Karpas-422 (cell line): Measurements from ENCODE around the gene THY1. TPM values are rescaled to one million over a fixed set of nuclear protein-coding genes. Genes with fewer than 3 reads are reported as not detected.

ENCODE experiments used
- DNase-seq: peaks from one replicate; pipeline ENCODE4 v3.0.0-alpha.2; 2015
- H2AFZ ChIP-seq: fragments of 200-600 bp; sonication (generic); 2 replicates; pipeline ENCODE4 v1.6.1; 2014; ENCODE audit warnings: antibody characterized with exemption, low read length, mixed read lengths
- H3K27ac ChIP-seq: fragments of 200-600 bp; sonication (generic); 2 replicates; pipeline ENCODE4 v1.5.1; 2014; ENCODE audit warnings: mild to moderate bottlenecking, low read length, moderate library complexity
- H3K27me3 ChIP-seq: fragments of 200-600 bp; sonication (generic); 2 replicates; pipeline ENCODE4 v1.6.1; 2014; ENCODE audit warnings: low read length, mixed read lengths
- H3K36me3 ChIP-seq: fragments of 200-600 bp; sonication (generic); 2 replicates; pipeline ENCODE4 v1.6.1; 2014; ENCODE audit warnings: low read length, mixed read lengths; ENCODE audit not compliant: insufficient read depth
- H3K4me1 ChIP-seq: fragments of 200-600 bp; sonication (generic); 2 replicates; pipeline ENCODE4 v1.6.1; 2014; ENCODE audit warnings: mild to moderate bottlenecking, low read length, mixed read lengths
- H3K4me2 ChIP-seq: fragments of 200-600 bp; sonication (generic); 2 replicates; pipeline ENCODE4 v1.6.1; 2014; ENCODE audit warnings: low read length, low read depth, mild to moderate bottlenecking; ENCODE audit not compliant: poor library complexity, severe bottlenecking
- H3K4me3 ChIP-seq: fragments of 200-600 bp; sonication (generic); 2 replicates; pipeline ENCODE4 v1.5.1; 2014; ENCODE audit warnings: mild to moderate bottlenecking, antibody characterized with exemption, low read length, mixed read lengths
- H3K79me2 ChIP-seq: fragments of 200-600 bp; sonication (generic); 2 replicates; pipeline ENCODE4 v1.6.1; 2014; ENCODE audit warnings: mild to moderate bottlenecking, low read length, mixed read lengths
- H3K9ac ChIP-seq: fragments of 200-600 bp; sonication (generic); 2 replicates; pipeline ENCODE4 v1.6.0; 2014; ENCODE audit warnings: low read length
- H3K9me2 ChIP-seq: fragments of 200-600 bp; sonication (generic), shearing (Covaris generic); replicated peaks from 2 replicates; pipeline ENCODE4 v1.6.0; 2014; ENCODE audit warnings: mild to moderate bottlenecking, low read length, moderate library complexity; ENCODE audit not compliant: insufficient read depth
- H3K9me3 ChIP-seq: fragments of 300-700, 200-600 bp; sonication (generic); 2 replicates; pipeline ENCODE4 v1.6.1; 2014; ENCODE audit warnings: low read length, mixed read lengths
- H4K20me1 ChIP-seq: fragments of 200-600 bp; sonication (generic); 2 replicates; pipeline ENCODE4 v1.6.1; 2014; ENCODE audit warnings: mild to moderate bottlenecking, antibody characterized with exemption, low read length, low read depth; ENCODE audit not compliant: insufficient read depth
- total RNA-seq: library from RNA; depleted of rRNA; stranded (reverse); fragments of >200 nt; shearing (Covaris generic); gene quantifications from 2 replicates; pipeline ENCODE4 v1.2.3, GENCODE V29; 2014; ENCODE audit warnings: low replicate concordance

Gene THY1
- total RNA-seq, 1 experiment from 2014 or later = not detected

- H4K20me1 ChIP-seq = no peaks in the 10 kb centered on the region
- H3K27me3 ChIP-seq = no peaks in the 10 kb centered on the region
- no peak overlapping the region for H2AFZ ChIP-seq
- H3K9ac ChIP-seq = no peak overlapping the region
- H3K4me3 ChIP-seq = no peak overlapping the region
- peaks cover 87% of the 10 kb centered on the region for H3K4me1 ChIP-seq
- no peaks in the 10 kb centered on the region for H3K36me3 ChIP-seq
- no peak overlapping the region for H3K4me2 ChIP-seq
- no peaks in the 10 kb centered on the region for H3K9me3 ChIP-seq
- no peaks in the 10 kb centered on the region for H3K79me2 ChIP-seq
- no peaks in the 10 kb centered on the region for H3K9me2 ChIP-seq
- 0 out of 2 replicates have a peak overlapping the region, but pooled peaks have one; percentile 13 for H3K27ac ChIP-seq
- no peak for DNase-seq
These were observed 46.6 kb downstream of the THY1 start for GRCh38 chr11:119376197-119376847.

GRCh38 chr11:119375337-119376196 lies 47.4 kb downstream of the THY1 start:
- H3K27ac ChIP-seq = peak overlapping the region; percentile 30; the same call in 1 of the 2 replicates
- peaks cover 88% of the 10 kb centered on the region for H3K4me1 ChIP-seq
- DNase-seq = no peak
- H3K9me3 ChIP-seq = no peaks in the 10 kb centered on the region
- no peaks in the 10 kb centered on the region for H3K27me3 ChIP-seq
- no peaks in the 10 kb centered on the region for H3K36me3 ChIP-seq
- no peak overlapping the region for H2AFZ ChIP-seq
- H4K20me1 ChIP-seq = no peaks in the 10 kb centered on the region
- no peak overlapping the region for H3K9ac ChIP-seq
- H3K4me3 ChIP-seq = no peak overlapping the region
- H3K4me2 ChIP-seq = no peak overlapping the region
- H3K79me2 ChIP-seq = no peaks in the 10 kb centered on the region
- H3K9me2 ChIP-seq = no peaks in the 10 kb centered on the region

GRCh38 chr11:119374632-119375336 lies 48.2 kb downstream of the THY1 start:
- Histone ChIP-seq H2AFZ (no peak overlapping the region), H3K9me3 (no peaks in the 10 kb centered on the region), H3K9me2 (no peaks in the 10 kb centered on the region), H3K4me2 (no peak overlapping the region), H3K27ac (peak overlapping the region; percentile 30; the same call in 1 of the 2 replicates), H3K36me3 (no peaks in the 10 kb centered on the region), H3K4me1 (peaks cover 91% of the 10 kb centered on the region), H3K79me2 (no peaks in the 10 kb centered on the region), H4K20me1 (no peaks in the 10 kb centered on the region), H3K27me3 (no peaks in the 10 kb centered on the region), H3K4me3 (no peak overlapping the region), H3K9ac (no peak overlapping the region)
- no peak for DNase-seq

- H3K4me3 ChIP-seq = no peak overlapping the region
- 0 out of 2 replicates have a peak overlapping the region, but pooled peaks have one; percentile 27 for H3K9ac ChIP-seq
- H3K9me2 ChIP-seq = no peaks in the 10 kb centered on the region
- H2AFZ ChIP-seq = no peak overlapping the region
- no peaks in the 10 kb centered on the region for H3K9me3 ChIP-seq
- H3K27me3 ChIP-seq = no peaks in the 10 kb centered on the region
- peaks cover 4% of the 10 kb centered on the region; the same call in 1 of the 2 replicates for H3K79me2 ChIP-seq
- H4K20me1 ChIP-seq = no peaks in the 10 kb centered on the region
- DNase-seq = peak; percentile 74
- H3K4me2 ChIP-seq = no peak overlapping the region
- peaks cover 93% of the 10 kb centered on the region for H3K4me1 ChIP-seq
- H3K27ac ChIP-seq = no peak overlapping the region
- H3K36me3 ChIP-seq = no peaks in the 10 kb centered on the region
These were observed 48.9 kb downstream of the THY1 start for GRCh38 chr11:119373921-119374631.

DNA sequence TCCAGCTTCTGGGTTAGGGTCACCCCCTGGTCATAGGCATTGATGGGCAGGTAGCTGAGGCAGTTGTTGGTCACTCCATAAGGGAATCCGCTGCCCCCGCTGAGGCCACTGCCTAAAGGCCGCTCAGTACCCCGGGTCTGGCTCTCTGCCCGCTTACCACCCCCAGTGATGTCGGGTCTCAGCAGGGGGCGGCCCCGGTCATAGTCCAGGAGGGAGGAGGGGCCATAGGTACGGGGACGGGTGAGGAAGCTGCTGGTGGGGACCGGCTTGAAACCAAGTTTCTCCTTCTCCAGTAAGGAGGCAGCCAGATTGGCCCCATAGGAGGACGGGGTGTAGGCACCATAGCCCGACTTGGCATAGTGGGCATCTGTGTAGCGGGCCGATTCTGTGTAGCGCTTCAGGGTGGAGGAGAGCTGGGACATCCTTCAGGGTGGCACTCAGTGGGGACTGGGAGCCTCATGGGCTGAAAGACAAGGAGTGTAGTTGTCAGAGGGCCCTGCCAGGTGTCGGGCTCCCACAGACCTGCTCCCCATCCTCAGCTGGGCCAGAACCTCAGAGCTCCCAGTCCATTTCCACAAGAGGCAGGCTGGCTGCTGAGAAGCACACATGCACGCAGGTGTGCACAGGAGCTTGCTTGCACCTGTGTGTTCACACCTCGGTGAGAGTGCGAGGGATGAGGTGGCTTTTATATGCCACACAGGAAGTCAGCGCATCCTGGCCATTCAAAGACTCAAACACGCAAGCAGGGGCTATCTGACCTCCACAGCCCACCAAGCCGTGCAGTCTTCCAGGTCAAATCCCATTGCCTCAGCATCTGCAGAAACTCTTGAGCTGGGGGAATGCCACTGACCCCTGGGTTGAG lies 49.7 kb downstream of the THY1 start:
- no peak overlapping the region for H3K9ac ChIP-seq

GRCh38 chr11:119372260-119373058 lies 50.5 kb downstream of the THY1 start:
- H3K79me2 ChIP-seq = peaks cover 4% of the 10 kb centered on the region; the same call in 1 of the 2 replicates
- H3K9me3 ChIP-seq = no peaks in the 10 kb centered on the region
- H3K4me2 ChIP-seq = no peak overlapping the region
- peaks cover 93% of the 10 kb centered on the region for H3K4me1 ChIP-seq
- H3K9me2 ChIP-seq = no peaks in the 10 kb centered on the region
- H3K36me3 ChIP-seq = no peaks in the 10 kb centered on the region
- no peaks in the 10 kb centered on the region for H3K27me3 ChIP-seq
- no peaks in the 10 kb centered on the region for H4K20me1 ChIP-seq
- no peak for DNase-seq
- no peak overlapping the region for H3K27ac ChIP-seq
- H3K9ac ChIP-seq = no peak overlapping the region
- H3K4me3 ChIP-seq = no peak overlapping the region
- no peak overlapping the region for H2AFZ ChIP-seq

More for the DNA sequence above, 49.7 kb downstream of the THY1 start:
- no peaks in the 10 kb centered on the region for H3K9me3 ChIP-seq
- H3K4me1 ChIP-seq = peaks cover 93% of the 10 kb centered on the region
- H3K4me2 ChIP-seq = no peak overlapping the region
- DNase-seq = no peak
- no peak overlapping the region for H2AFZ ChIP-seq
- peaks cover 4% of the 10 kb centered on the region; the same call in 1 of the 2 replicates for H3K79me2 ChIP-seq
- H3K36me3 ChIP-seq = no peaks in the 10 kb centered on the region
- H3K9me2 ChIP-seq = no peaks in the 10 kb centered on the region
- H4K20me1 ChIP-seq = no peaks in the 10 kb centered on the region
- no peaks in the 10 kb centered on the region for H3K27me3 ChIP-seq
- H3K4me3 ChIP-seq = no peak overlapping the region
- no peak overlapping the region for H3K27ac ChIP-seq
